GM15510 (cell line): ENCODE measurements around the gene PLEKHN1.

Experiments
- POLR2A ChIP-seq: IDR thresholded peaks from 3 replicates; pipeline ENCODE4 v1.6.1; 2011; ENCODE audit warnings: borderline replicate concordance; ENCODE audit not compliant: insufficient read length; ENCODE audit errors: extremely low read depth

The PLEKHN1 gene

DNA sequence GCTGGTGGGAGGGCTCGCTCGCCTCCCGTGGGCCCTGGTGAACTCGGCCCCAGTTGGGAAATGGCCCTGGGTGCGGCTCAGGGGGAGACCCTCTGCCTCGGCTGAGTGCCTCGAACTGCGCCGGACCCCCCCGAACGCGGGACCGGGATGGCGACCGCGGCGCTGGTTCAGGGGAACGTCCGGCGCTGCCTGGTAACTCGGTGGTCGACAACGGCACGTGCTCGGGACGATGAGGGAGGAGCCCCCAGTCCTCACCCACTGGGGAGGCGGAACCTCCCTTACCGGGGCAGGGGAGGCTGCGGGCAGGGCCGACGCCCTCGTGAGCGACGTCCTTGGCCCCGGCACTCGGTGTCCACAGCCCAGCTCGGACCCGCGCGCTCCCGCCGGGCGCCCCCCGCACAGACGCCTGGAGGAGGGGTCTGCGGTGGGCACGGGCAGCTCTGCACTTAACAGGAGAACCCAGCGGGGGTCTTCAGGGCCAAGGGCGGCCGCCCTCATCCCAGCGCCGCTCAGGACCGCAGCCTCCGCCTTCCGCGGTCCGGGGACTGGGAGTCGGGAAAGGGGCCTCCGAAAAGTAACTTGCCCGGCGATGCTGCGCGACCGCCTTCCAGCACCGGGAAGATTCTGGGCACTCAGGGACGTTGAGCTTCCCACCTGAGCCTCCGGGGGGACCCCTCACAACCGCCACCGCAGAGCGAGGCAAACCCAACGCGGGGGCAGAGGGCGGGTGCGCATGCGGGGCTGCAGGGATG, 31.9 kb downstream of the PLEKHN1 start:
- no peak for TF ChIP-seq POLR2A

DNA sequence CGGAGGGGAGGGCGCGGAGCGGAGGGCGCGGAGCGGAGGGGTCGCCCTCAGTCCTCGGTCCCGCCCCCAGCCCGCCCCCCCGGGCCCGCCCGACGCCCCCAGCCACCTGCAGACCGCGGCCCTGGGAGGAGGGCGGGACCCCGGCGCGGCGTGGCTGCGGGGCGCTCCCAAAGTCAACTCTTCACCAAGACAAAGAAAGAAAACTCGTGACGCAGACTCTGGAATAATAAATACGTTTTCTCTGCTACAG, 32.4 kb downstream of the PLEKHN1 start:
- no peak for TF ChIP-seq POLR2A

DNA sequence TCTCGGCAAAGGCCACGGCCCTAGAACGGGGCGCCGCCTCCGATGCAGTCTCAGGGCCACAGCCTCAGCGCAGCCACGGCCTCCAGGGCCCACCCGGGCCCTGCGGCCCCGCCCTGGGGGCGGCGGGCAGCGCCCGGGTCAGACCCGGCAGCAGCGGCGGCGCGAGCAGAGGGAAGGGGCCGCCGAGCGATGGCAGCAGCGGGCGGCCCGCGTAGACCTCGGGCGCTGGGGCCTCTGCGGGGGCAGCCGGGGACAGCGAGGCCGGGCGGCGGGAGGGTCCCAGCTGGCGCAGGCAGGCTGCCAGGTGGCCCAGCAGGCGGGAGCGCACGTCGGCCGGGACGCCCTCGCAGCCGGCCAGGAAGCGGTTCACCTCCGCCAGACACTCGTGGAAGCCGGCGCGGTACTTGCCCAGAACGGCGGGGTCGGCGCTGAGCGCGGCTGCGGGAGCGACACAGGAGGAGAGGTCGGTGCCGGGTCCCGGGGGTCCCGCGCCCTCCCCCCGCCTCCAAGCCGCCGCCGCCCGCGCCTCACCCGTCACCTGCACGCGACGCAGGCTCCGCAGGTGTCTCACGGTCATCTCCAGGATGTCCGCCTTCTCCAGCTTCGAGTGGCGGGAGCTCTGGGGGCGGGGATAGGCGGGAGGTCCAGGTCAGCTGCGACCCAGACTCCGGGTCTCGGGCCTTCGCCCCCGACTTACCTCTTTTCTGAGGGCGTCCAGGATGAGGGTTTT, 32.9 kb downstream of the PLEKHN1 start:
- no peak for TF ChIP-seq POLR2A

DNA sequence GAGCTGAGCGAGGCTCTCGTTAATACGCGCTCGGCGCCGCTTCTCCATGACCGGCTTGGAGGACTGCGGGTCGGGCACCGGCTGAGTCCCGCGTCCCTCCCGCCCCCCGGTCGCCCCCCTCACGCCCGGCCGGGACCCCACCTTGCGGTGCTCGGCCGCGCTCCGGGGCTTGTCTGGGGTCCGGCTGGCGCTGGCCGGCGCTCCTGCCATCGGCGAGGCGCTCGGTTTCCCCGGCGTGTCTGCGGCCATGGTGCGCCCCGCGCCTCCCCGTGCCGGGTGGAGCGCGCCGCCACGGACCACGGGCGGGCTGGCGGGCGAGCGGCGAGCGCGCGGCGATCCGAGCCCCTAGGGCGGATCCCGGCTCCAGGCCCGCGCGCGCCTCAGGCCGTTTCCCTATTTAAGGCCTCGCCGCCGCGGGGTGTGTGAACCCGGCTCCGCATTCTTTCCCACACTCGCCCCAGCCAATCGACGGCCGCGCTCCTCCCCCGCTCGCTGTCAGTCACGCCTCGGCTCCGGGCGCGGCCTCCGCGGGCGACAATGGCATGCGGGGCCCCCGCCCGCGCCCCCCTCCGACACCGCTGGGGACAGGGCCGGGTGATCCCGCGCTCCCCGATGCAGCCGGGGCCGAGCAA, 33.6 kb downstream of the PLEKHN1 start, which contains the start of gene HES4:
Gene HES4, minus strand, starts transcription at position 373 of the 632 bp plus-strand sequence. Its CDS starts 124 bp downstream, at position 249.
- TF ChIP-seq POLR2A = peak; percentile 30

DNA sequence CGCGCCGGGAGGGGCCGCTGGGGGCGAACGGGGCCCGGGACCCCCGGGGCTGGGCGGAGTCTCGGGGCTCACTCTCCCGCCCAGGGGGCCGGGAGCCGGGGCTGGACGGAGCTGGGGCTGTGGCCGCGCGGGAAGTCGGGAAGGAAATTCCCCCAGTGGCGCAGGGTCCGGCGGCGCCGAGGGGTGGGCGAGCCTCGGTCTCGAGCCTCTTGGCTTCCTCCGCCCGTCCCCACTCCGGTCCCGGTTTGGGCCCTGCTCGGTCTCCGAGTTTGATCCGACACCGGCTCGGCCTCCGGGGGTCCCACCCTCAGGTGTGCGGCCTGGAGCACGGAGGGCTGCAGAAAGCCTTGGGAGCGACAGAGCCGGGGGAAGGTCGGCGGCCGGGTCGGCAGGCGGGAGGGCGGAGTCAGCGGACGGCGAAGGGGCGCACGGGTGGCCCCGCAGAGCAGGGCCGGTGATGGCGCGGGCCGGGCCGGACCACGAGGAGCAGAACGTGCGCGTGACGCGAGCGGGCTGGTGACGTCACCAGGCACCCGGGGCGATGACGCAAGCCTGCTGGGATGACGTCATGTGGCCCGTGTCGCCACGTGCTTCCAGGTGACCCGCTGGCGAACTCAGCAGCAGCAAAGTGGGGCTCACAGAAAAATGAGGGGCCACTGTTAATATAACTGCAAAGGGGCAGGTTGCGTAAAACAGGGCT, 34.2 kb downstream of the PLEKHN1 start:
- TF ChIP-seq POLR2A = no peak

DNA sequence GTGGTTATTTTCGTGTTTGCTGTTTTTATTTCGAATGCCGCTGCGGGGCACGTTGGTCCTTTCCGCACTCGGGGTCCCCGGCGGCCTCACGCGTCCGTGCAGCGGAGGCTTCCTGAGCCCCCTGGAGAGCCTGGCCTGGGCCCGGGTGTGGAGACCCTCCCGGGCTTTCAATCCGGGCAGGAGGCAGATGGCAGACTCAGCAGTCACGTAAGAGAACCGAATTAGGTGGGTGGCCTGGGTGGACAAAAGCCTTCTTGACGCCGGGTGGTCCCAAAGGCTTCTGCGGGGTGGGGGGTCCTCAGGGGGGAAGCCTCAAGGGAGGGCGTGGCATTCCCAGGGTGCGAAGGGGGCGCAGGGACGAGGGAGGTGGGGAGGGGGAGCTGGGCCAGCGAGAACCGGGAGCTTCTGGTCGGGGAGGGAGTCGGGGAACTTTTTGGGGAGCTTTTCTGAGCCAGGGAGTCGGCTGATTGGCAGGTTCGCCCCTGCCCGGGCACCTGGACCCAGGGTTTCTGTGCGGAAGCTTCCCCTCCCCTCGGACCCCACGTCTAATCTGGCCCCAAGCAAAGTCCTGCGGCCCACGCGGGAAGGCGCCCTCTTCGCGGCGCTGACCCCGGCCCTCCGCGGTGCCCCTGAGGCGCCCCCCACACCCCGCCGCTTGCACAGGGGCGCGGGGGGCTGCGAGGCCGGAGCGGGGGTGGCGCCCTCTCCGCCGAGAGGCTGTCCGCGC, 34.9 kb downstream of the PLEKHN1 start:
- no peak for TF ChIP-seq POLR2A

DNA sequence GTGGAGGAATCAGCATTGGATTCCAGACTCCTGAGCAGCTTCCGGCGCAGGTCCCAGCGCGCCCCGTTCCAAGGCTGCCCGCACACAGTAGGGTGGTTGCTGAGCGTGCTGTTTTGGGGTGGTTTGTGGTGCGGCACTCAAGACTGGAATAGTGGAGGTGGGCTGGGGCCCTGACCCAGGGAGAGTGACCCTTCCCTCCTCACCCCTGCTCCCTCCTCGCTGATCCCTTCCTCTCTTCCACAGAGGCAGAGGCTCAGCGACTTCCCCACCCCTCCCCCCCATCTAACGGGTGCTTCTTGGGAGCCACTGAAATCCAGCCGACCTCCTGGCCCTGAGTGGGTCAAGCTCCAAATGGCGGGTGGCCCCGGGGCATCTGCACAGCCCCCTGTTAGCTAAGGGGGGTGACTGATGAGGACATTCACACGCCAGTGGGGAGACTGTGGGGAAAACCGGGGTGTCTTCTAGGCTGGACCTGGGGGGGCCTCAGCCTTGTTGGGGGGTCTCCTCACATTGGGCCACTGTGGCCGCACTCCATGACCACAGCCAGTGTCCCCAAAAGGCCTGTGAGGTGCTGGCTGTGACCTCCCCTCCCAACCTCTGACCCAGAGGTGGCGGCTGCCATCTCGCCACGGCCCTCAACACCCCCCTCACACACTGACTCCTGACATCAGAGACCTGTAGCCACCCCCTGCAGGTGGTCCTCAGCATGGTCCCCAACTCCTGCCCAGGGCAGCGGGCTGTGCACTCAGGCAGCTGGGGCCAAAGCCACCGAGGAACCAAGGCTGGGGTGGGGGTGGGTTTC, 37.5 kb downstream of the PLEKHN1 start:
- TF ChIP-seq POLR2A = no peak

DNA sequence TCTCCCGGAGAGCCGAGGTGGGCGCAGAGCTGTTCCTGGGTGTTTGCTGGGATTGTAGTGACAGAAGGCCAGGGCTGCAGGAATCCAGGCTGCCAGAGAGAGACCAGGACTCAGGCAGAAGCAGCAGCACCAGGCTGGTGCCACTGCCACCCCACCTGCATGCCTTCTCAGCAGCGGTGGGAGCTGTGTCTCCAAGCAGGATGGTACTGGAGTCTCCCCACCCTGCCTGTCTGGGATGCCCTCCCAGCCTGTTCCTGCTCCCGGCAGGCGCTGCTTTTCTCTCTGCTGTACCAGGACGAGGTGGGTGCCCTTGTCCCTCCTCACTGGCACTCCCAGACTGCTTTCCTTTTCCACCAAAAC, 38.1 kb downstream of the PLEKHN1 start:
- no peak for TF ChIP-seq POLR2A

DNA sequence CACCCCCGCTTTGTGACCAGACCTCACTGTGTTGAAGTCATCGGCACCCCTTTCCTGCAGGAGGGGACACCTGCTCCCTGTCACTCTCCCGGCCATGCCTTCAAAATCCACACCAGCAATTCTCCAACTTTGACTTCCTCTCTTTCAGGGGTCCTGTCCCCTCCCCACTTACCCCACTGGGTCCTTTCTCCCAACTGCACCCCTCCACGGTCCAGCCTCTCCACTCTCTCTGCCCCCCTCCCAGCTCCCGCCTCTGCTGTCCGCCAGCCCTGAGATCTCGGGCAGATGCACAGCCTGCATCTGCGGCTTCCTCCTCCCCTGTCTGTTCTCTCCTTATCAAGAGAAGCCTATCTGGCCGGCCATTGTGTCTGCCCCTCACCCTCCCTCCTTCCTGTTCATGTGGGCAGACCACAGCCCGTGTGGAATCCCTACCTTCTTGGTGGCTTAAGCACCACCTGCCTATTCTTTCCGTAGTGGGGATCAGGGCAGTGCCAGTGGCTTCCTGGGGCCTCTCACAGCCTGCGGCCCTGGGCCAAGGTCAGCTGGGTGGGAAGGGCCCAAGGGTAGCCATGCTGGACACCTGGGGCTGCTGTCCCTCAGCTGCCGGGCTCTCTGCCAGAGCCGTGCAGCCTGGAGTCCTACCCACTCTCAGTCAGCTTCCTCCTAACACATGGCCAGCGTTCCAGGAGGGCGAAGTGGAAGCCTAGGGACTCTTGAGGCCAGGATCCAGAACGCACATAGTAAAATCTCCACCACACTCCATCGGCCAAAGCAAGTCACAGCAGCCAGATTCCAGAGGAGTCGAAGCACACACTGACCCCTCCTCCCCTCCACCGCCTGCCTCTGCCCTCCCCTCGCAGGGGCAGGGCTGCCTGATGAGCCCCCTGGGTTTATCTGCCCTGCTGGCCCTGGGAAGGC, 38.8 kb downstream of the PLEKHN1 start:
- TF ChIP-seq POLR2A = no peak

DNA sequence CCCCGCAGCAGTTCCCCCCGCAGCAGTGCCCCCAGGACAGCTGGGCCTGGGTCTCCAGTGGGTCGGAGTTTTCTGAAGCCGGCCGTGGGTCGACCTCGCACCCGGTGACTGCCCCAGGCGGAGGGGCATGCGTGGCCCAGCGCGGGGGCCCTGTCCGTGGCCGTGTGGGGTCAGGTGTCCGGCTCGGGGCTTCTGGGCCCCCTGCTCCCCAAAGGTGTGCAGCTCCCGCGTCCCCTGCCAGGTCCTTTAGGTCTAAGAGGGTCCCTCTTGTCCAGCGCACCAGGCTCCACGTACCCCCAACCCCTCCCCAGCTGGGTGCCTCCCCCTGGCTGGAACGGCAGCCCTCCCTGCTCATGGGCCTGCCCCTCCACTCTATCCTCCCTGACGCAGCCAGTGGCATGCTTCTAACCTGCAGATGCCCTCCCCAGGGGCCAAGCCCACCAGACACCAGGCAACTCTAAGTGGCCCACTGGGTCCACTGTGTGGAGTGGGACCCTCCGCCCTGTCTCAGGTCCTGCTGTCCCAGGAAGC, 39.6 kb downstream of the PLEKHN1 start:
- no peak for TF ChIP-seq POLR2A

DNA sequence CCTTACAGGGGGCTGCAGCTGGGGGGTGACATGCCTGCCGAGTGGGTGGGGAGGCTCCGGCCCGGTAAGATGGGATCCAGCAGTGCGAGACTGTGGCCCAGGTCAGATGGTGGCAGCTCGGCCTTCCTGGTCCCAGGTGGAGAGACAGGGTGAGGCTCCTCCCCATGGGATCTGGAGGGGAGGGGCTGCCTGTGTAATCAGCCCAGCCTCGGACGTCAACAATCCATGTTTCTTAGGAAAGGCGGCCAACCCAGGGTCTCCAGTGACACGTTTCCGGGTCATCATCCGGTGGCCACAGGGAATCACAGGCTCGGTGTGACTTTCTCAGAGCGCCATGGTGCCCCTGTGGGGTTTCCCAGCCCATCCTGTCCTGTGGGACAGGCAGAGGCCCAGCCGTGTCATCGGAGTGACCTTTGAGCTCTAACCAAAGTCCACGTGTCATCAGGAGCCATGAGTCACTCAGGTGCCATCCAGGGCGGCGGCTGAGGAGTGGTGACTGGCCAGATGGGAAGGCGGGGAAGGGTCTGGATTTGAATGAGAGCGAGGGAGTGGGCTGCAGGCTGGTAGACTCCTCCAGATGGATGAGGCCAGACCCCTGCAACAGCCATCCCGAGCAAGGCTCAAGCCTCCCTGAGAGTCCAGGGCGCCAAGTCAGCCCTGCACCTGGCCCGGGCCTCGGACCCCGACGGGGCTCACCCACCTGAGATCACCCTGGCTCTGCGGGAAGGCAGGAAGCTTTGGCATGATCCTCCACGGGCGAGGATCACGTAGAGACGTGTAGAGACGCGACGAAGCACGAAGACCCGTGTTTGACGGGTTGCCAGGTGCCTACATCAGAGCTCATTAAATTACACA, 40.2 kb downstream of the PLEKHN1 start:
- TF ChIP-seq POLR2A = no peak
